Prostate gland (tissue), 2 donors: Measurements from ENCODE around the gene ENOX1. TPM values are rescaled to one million over a fixed set of nuclear protein-coding genes. Genes with fewer than 3 reads are reported as not detected.

Source experiments
- DNase-seq: peaks from one replicate; pipeline ENCODE4 v3.0.0-alpha.2; 2019; ENCODE audit warnings: low spot score
- H3K27ac ChIP-seq, 2 donors: fragments of 200-600 bp; sonication (generic); 2 replicates each; pipeline ENCODE4 v1.5.1; 2017 to 2019
- H3K27me3 ChIP-seq: fragments of 200-600 bp; sonication (generic); replicated peaks from 2 replicates; pipeline ENCODE4 v1.5.1; 2019; ENCODE audit not compliant: insufficient read depth
- H3K36me3 ChIP-seq, 2 donors: fragments of 200-600 bp; sonication (generic); 1 replicate in 1 of 2; 2 replicates in 1 of 2; pipeline versions ENCODE4 v1.5.1 to v1.8.1; 2017 to 2019
- H3K4me1 ChIP-seq: fragments of 200-600 bp; sonication (generic); replicated peaks from 2 replicates; pipeline ENCODE4 v1.5.1; 2019
- H3K4me3 ChIP-seq, 2 donors: fragments of 200-600 bp; sonication (generic); 2 replicates each; pipeline ENCODE4 v1.5.1; 2017 to 2019
- H3K9me3 ChIP-seq: fragments of 200-600 bp; sonication (generic); 2 replicates; pipeline ENCODE4 v1.5.1; 2017
- CTCF ChIP-seq, 4 experiments: fragments of 200-600 bp in 2 of 4; fragments of 450-650 bp in 2 of 4; sonication (generic) in 2 of 4; IDR thresholded peaks; 1 replicate in 3 of 4; 2 replicates in 1 of 4; pipeline ENCODE4 v1.5.1; 2016 to 2019; ENCODE audit warnings: antibody characterized with exemption in 4 of 4, mild to moderate bottlenecking in 2 of 4, moderate library complexity in 2 of 4
- POLR2A ChIP-seq: fragments of 450-650 bp; IDR thresholded peaks from one replicate; pipeline ENCODE4 v1.6.1; 2016; ENCODE audit warnings: antibody characterized with exemption, mild to moderate bottlenecking
- POLR2AphosphoS5 ChIP-seq: sonication (generic); formaldehyde crosslinking; IDR thresholded peaks from one replicate; pipeline ENCODE4 v1.6.1; 2017; ENCODE audit warnings: antibody characterized with exemption
- WGBS: methylation state at CpG from one replicate; pipeline ENCODE4 v1.1.5; 2018; 5-methylcytosine and 5-hydroxymethylcytosine counted together
- intact Hi-C: fragments of 100-400 bp; cut with DNase I; formaldehyde crosslinking; loops from one replicate; pipeline ENCODE4 v1.14.2; 2022
- total RNA-seq, 2 donors: library from RNA; depleted of rRNA; stranded (reverse); fragments of >200 nt; gene quantifications; one replicate each; pipeline ENCODE4 v1.1.0, GENCODE V29; 2016

The ENOX1 gene
- total RNA-seq, 2 donors from 2014 or later = 4.5 to 5.3 TPM

- no peak for DNase-seq
- H3K9me3 ChIP-seq = no peaks in the 10 kb centered on the region
- peak overlapping the region; percentile 78 to 80 for H3K27ac ChIP-seq
These were observed 733 bp upstream of the ENOX1 start for GRCh38 chr13:43787518-43787891.

GRCh38 chr13:43786472-43786765 is 353 bp downstream of the ENOX1 start:
- Histone ChIP-seq H3K4me3 (peak overlapping the region; percentile 66 to 72), H3K27me3 (no peaks in the 10 kb centered on the region), H3K27ac (peak overlapping the region; percentile 78 to 80), H3K4me1 (no peaks in the 10 kb centered on the region), H3K36me3 (no peaks in the 10 kb centered on the region), H3K9me3 (no peaks in the 10 kb centered on the region)
- DNase-seq = no peak
- intact Hi-C loops = loop anchor here (5.0 to 10.0 kb wide), 5 partner anchors 242 to 699 kb away; no protein-coding TSS in a partner anchor
- TF ChIP-seq POLR2A (no peak), POLR2AphosphoS5 (no peak), CTCF (IDR thresholded peaks at IDR 0.05) (no peak)
- WGBS = under 1% methylated on average over 15 of the region's 28 CpGs

More at GRCh38 chr13:43787518-43787891, 733 bp upstream of the ENOX1 start:
- TF ChIP-seq POLR2AphosphoS5 (no peak), CTCF (IDR thresholded peaks at IDR 0.05) (no peak), POLR2A (no peak)
- H3K36me3 ChIP-seq = no peaks in the 10 kb centered on the region
- H3K4me1 ChIP-seq = no peaks in the 10 kb centered on the region
- intact Hi-C loops = loop anchor here (5.0 to 10.0 kb wide), 5 partner anchors 243 to 700 kb away; no protein-coding TSS in a partner anchor
- no peaks in the 10 kb centered on the region for H3K27me3 ChIP-seq
- 18% methylated on average over 9 of the region's 9 CpGs for WGBS
- peak overlapping the region; percentile 66 to 72 for H3K4me3 ChIP-seq

- TF ChIP-seq POLR2AphosphoS5 (peak; percentile 55), CTCF (IDR thresholded peaks at IDR 0.05) (no peak)
- no peaks in the 10 kb centered on the region for H3K27me3 ChIP-seq
- peak; percentile 85 for DNase-seq
- H3K4me1 ChIP-seq = no peaks in the 10 kb centered on the region
- WGBS = 2% methylated on average over 65 of the region's 76 CpGs
- peak overlapping the region; percentile 78 to 80 for H3K27ac ChIP-seq
- H3K9me3 ChIP-seq = no peaks in the 10 kb centered on the region
- H3K36me3 ChIP-seq = no peaks in the 10 kb centered on the region
- peak overlapping the region; percentile 66 to 72 for H3K4me3 ChIP-seq
- intact Hi-C loops = loop anchor here (5.0 to 10.0 kb wide), 5 partner anchors 241 to 699 kb away; no protein-coding TSS in a partner anchor
These were observed 911 bp downstream of the ENOX1 start for GRCh38 chr13:43785650-43786471.

- H3K4me3 ChIP-seq = peak overlapping the region; percentile 66 to 72
- 18% methylated on average over 10 of the region's 10 CpGs for WGBS
- H3K36me3 ChIP-seq = no peaks in the 10 kb centered on the region
- peak overlapping the region in 1 of 2 donors; percentile 80 for H3K27ac ChIP-seq
- H3K9me3 ChIP-seq = no peaks in the 10 kb centered on the region
- no peak for TF ChIP-seq POLR2AphosphoS5
- no peaks in the 10 kb centered on the region for H3K27me3 ChIP-seq
- intact Hi-C loops = loop anchor here (5.0 to 10.0 kb wide), 5 partner anchors 240 to 698 kb away; no protein-coding TSS in a partner anchor
- no peaks in the 10 kb centered on the region for H3K4me1 ChIP-seq
- no peak for DNase-seq
These were observed 1.5 kb downstream of the ENOX1 start for GRCh38 chr13:43785261-43785649.

GRCh38 chr13:43784496-43784895 is 2.3 kb downstream of the ENOX1 start:
- no peak overlapping the region for H3K27ac ChIP-seq
- TF ChIP-seq POLR2A (no peak), CTCF (IDR thresholded peaks at IDR 0.05) (no peak), POLR2AphosphoS5 (no peak)
- H3K4me3 ChIP-seq = no peak overlapping the region

More at GRCh38 chr13:43784496-43784895, 2.3 kb downstream of the ENOX1 start:
- Histone ChIP-seq H3K9me3 (no peaks in the 10 kb centered on the region), H3K27me3 (no peaks in the 10 kb centered on the region), H3K36me3 (no peaks in the 10 kb centered on the region), H3K4me1 (no peaks in the 10 kb centered on the region)
- intact Hi-C loops = loop anchor here (10.0 kb wide), 2 partner anchors 240 to 590 kb away; no protein-coding TSS in a partner anchor
- 72% methylated on average over 1 of the region's 1 CpG for WGBS
- DNase-seq = no peak
